IMR-90 (cell line): ENCODE data around the gene EGLN1. TPM values are rescaled to one million over a fixed set of nuclear protein-coding genes. Genes with fewer than 3 reads are reported as not detected.

Experiments used
- ATAC-seq: fragments of 200-7000 bp; cut with Tn5 transposase; 2 replicates; pipeline ENCODE4 v1.9.1; 2020; ENCODE audit warnings: low read depth, mild to moderate bottlenecking, moderate library complexity
- BruUV-seq: library from RNA; stranded (reverse); fragments of 400-500 nt; replicated peaks from 2 replicates; lab custom pipeline; 2021; lab: Mats Ljungman, UMichigan
- CTCF ChIA-PET: fragments of 300-600 bp; formaldehyde crosslinking; extraction: SDS; loops from one replicate; lab custom pipeline; 2021; ENCODE audit warnings: antibody characterized with exemption; lab: Yijun Ruan, JAX
- POLR2A ChIA-PET: fragments of 300-600 bp; sonication (Branson Sonifier 250); formaldehyde crosslinking; loops from one replicate; lab custom pipeline; 2022; ENCODE audit warnings: antibody characterized with exemption; ENCODE audit not compliant: unreplicated experiment; lab: Charles Lee
- DNase-seq: peaks from one replicate; pipeline ENCODE4 v3.0.0; 2013
- H2AFZ ChIP-seq: replicated peaks from 2 replicates; pipeline ENCODE3; 2013; ENCODE audit warnings: low read length, mild to moderate bottlenecking; ENCODE audit not compliant: poor library complexity
- H2AK5ac ChIP-seq: 2 replicates; pipeline ENCODE4 v1.6.1; 2013; ENCODE audit warnings: low read depth, low read length, inconsistent platforms
- H2AK9ac ChIP-seq: replicated peaks from 2 replicates; pipeline ENCODE3; 2013; ENCODE audit warnings: mild to moderate bottlenecking, low read depth, low read length, moderate library complexity; ENCODE audit not compliant: poor library complexity
- H2BK120ac ChIP-seq: 2 replicates; pipeline ENCODE4 v1.6.1; 2013; ENCODE audit warnings: low read depth, low read length, inconsistent platforms
- H2BK15ac ChIP-seq: 3 replicates; pipeline ENCODE4 v1.6.1; 2013; ENCODE audit warnings: low read depth, low read length, inconsistent platforms
- H2BK20ac ChIP-seq: 2 replicates; pipeline ENCODE4 v1.6.1; 2013; ENCODE audit warnings: low read depth, mild to moderate bottlenecking, inconsistent platforms, low read length, moderate library complexity
- H2BK5ac ChIP-seq: 2 replicates; pipeline ENCODE4 v1.6.1; 2013; ENCODE audit warnings: mild to moderate bottlenecking, low read depth, low read length, inconsistent platforms; ENCODE audit not compliant: poor library complexity, severe bottlenecking
- H3K14ac ChIP-seq: replicated peaks from 2 replicates; pipeline ENCODE4 v1.6.1; 2013; ENCODE audit warnings: low read depth, low read length, inconsistent platforms
- H3K18ac ChIP-seq: 2 replicates; pipeline ENCODE4 v1.6.1; 2013; ENCODE audit warnings: low read depth, low read length, control low read depth
- H3K23ac ChIP-seq: 2 replicates; pipeline ENCODE4 v1.6.1; 2013; ENCODE audit warnings: low read depth, low read length, inconsistent platforms
- H3K27ac ChIP-seq: 2 replicates; pipeline ENCODE4 v1.5.1; 2013; ENCODE audit warnings: mild to moderate bottlenecking, control low read depth, low read length; ENCODE audit not compliant: insufficient read depth
- H3K27me3 ChIP-seq: 2 replicates; pipeline ENCODE4 v1.6.1; 2013; ENCODE audit warnings: low read length; ENCODE audit not compliant: control insufficient read depth, insufficient read depth
- H3K36me3 ChIP-seq: 2 replicates; pipeline ENCODE4 v1.6.1; 2013; ENCODE audit warnings: low read length, mixed read lengths; ENCODE audit not compliant: control insufficient read depth, insufficient read depth
- H3K4ac ChIP-seq: 2 replicates; pipeline ENCODE4 v1.6.1; 2013; ENCODE audit warnings: low read depth, low read length, inconsistent platforms
- H3K4me1 ChIP-seq: 2 replicates; pipeline ENCODE4 v1.6.1; 2013; ENCODE audit warnings: low read length, mixed read lengths; ENCODE audit not compliant: control insufficient read depth, insufficient read depth
- H3K4me2 ChIP-seq: 2 replicates; pipeline ENCODE4 v1.6.1; 2013; ENCODE audit warnings: low read depth, mild to moderate bottlenecking, control low read depth, low read length, moderate library complexity
- H3K4me3 ChIP-seq: 2 replicates; pipeline ENCODE4 v1.5.1; 2013; ENCODE audit warnings: low read depth, mild to moderate bottlenecking, control low read depth, low read length, moderate library complexity; ENCODE audit not compliant: insufficient read depth
- H3K56ac ChIP-seq: 2 replicates; pipeline ENCODE4 v1.6.1; 2013; ENCODE audit warnings: low read length, inconsistent platforms; ENCODE audit not compliant: insufficient read depth; ENCODE audit errors: extremely low read depth
- H3K79me1 ChIP-seq, 2 experiments: 2 replicates each; pipeline ENCODE4 v1.6.1; 2013; ENCODE audit warnings: low read length in 2 of 2, inconsistent platforms in 1 of 2, low read depth in 1 of 2
- H3K9ac ChIP-seq: 2 replicates; pipeline ENCODE4 v1.6.1; 2013; ENCODE audit warnings: low read depth, low read length, control low read depth
- H3K9me1 ChIP-seq: 2 replicates; pipeline ENCODE4 v1.6.1; 2013; ENCODE audit warnings: low read length, inconsistent platforms; ENCODE audit not compliant: insufficient read depth
- H3K9me3 ChIP-seq: 2 replicates; pipeline ENCODE4 v1.6.1; 2013; ENCODE audit warnings: low read length; ENCODE audit not compliant: control insufficient read depth, insufficient read depth
- H4K20me1 ChIP-seq: 2 replicates; pipeline ENCODE4 v1.6.1; 2013; ENCODE audit warnings: low read length, inconsistent platforms; ENCODE audit not compliant: insufficient read depth
- H4K5ac ChIP-seq: 2 replicates; pipeline ENCODE4 v1.6.1; 2013; ENCODE audit warnings: mild to moderate bottlenecking, low read depth, low read length, control low read depth
- H4K8ac ChIP-seq, 2 experiments: 2 replicates each; pipeline ENCODE4 v1.6.1; 2013; ENCODE audit warnings: low read depth in 2 of 2, low read length in 2 of 2, control low read depth in 1 of 2, inconsistent platforms in 1 of 2
- H4K91ac ChIP-seq: 2 replicates; pipeline ENCODE4 v1.6.1; 2013; ENCODE audit warnings: low read depth, low read length, inconsistent platforms; ENCODE audit not compliant: insufficient read depth
- FOS ChIP-seq: fragments of 150-350 bp; IDR thresholded peaks from 2 replicates; pipeline ENCODE4 v1.6.1; 2016; ENCODE audit warnings: low read depth, low read length
- MXI1 ChIP-seq: IDR thresholded peaks from 2 replicates; pipeline ENCODE4 v1.6.1; 2012; ENCODE audit warnings: low read depth, mild to moderate bottlenecking, low read length, moderate library complexity, borderline replicate concordance
- RAD21 ChIP-seq: IDR thresholded peaks from 2 replicates; pipeline ENCODE4 v1.6.1; 2012; ENCODE audit warnings: low read length, improper control_type of control experiment
- RCOR1 ChIP-seq: IDR thresholded peaks from 2 replicates; pipeline ENCODE4 v1.6.1; 2012; ENCODE audit warnings: mild to moderate bottlenecking, low read length, improper control_type of control experiment; ENCODE audit not compliant: insufficient replicate concordance
- WGBS, 2 experiments: methylation state at CpG; one replicate each; pipeline versions ENCODE4 v1.1.5 to v1.1.7; 2013; ENCODE audit warnings: missing lambda C conversion rate in 2 of 2; ENCODE audit not compliant: insufficient read length in 1 of 2; ENCODE audit errors: extremely low coverage in 2 of 2; 5-methylcytosine and 5-hydroxymethylcytosine counted together
- dilution Hi-C: fragments of 300-500 bp; cut with HindIII; formaldehyde crosslinking; loops from one replicate; pipeline ENCODE4 v1.14.3; 2018; ENCODE audit warnings: low sequenced_read_pairs; ENCODE audit not compliant: unreplicated experiment
- in situ Hi-C: fragments of 300-500 bp; cut with MboI; formaldehyde crosslinking; loops from 3 replicates; pipeline ENCODE4 v1.14.3; 2019; ENCODE audit warnings: low sequenced_read_pairs, inconsistent platforms, mixed read lengths
- intact Hi-C: fragments of 100-400 bp; cut with micrococcal nuclease; formaldehyde crosslinking; loops from 2 replicates; pipeline ENCODE4 v1.10.0; 2022
- polyA plus RNA-seq, 3 experiments: library from polyadenylated mRNA; depleted of rRNA; stranded (reverse); fragments of >200 nt; gene quantifications; 2 replicates each; pipeline ENCODE4 v1.2.3, GENCODE V29; 2012; ENCODE audit warnings: low replicate concordance in 1 of 3
- total RNA-seq: library from RNA; depleted of rRNA; stranded (reverse); fragments of >200 nt; gene quantifications from 2 replicates; pipeline ENCODE4 v1.2.3, GENCODE V29; 2012
- TF ChIP-seq, protein P1 (sequence below): conservative IDR thresholded peaks from 2 replicates; pipeline ENCODE4 v1.5.1; 2012; ENCODE audit warnings: mild to moderate bottlenecking, low read depth, low read length, improper control_type of control experiment
- TF ChIP-seq, protein P2 (sequence below): fragments of 150-350 bp; IDR thresholded peaks from 2 replicates; pipeline ENCODE4 v1.6.1; 2016; ENCODE audit warnings: low read depth, mild to moderate bottlenecking, low read length, moderate library complexity, borderline replicate concordance

The EGLN1 gene
- total and polyA plus RNA-seq, 2 of the 4 experiments (the other 2 are of a cell fraction), result 25.7 to 26.9 TPM

DNA sequence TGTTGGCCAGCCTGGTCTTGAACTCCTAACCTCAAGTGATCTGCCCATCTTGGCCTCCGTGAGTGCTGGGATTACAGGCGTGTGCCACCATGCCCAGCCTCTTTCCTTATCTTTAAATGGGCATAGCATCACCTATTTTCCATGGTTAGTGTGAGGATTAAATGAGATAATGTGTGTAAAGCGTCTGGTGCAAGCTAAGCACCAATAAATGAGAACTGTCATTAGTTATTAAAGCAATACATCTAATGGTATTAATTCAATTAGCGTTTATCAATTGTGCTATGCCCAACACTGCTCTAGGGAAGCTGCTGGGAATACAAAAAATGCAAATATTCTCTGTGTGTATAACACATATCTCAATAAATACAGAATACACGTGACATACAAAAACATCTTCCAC is 94.5 kb downstream of the EGLN1 start:
- H4K91ac ChIP-seq, result no peak overlapping the region
- ChIA-PET POLR2A (no interaction called here), CTCF (no interaction called here)
- intact Hi-C loops (no loop called here), dilution Hi-C loops (no loop called here), in situ Hi-C loops (no loop called here)
- H3K4me2 ChIP-seq, result no peak overlapping the region
- H3K23ac ChIP-seq, result no peak overlapping the region
- no peak for DNase-seq
- H2AK9ac ChIP-seq, result no peak overlapping the region
- no peaks in the 10 kb centered on the region for H3K27me3 ChIP-seq
- no peak overlapping the region for H2BK15ac ChIP-seq
- no peak overlapping the region for H3K9ac ChIP-seq
- no peak overlapping the region for H4K8ac ChIP-seq
- no peak overlapping the region for H3K14ac ChIP-seq
- no CpG with 5 or more reads among the region's 5 CpGs for WGBS, 2 experiments
- no peaks in the 10 kb centered on the region for H3K9me3 ChIP-seq
- H3K4ac ChIP-seq, result no peak overlapping the region
- no peak overlapping the region for H2AFZ ChIP-seq
- no peak overlapping the region for H2BK5ac ChIP-seq
- no peak overlapping the region for H3K4me3 ChIP-seq
- H3K9me1 ChIP-seq, result no peaks in the 10 kb centered on the region
- no peak overlapping the region for H3K18ac ChIP-seq
- no peak overlapping the region for H2BK20ac ChIP-seq
- TF ChIP-seq, protein P1, sequence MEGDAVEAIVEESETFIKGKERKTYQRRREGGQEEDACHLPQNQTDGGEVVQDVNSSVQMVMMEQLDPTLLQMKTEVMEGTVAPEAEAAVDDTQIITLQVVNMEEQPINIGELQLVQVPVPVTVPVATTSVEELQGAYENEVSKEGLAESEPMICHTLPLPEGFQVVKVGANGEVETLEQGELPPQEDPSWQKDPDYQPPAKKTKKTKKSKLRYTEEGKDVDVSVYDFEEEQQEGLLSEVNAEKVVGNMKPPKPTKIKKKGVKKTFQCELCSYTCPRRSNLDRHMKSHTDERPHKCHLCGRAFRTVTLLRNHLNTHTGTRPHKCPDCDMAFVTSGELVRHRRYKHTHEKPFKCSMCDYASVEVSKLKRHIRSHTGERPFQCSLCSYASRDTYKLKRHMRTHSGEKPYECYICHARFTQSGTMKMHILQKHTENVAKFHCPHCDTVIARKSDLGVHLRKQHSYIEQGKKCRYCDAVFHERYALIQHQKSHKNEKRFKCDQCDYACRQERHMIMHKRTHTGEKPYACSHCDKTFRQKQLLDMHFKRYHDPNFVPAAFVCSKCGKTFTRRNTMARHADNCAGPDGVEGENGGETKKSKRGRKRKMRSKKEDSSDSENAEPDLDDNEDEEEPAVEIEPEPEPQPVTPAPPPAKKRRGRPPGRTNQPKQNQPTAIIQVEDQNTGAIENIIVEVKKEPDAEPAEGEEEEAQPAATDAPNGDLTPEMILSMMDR, result no peak
- TF ChIP-seq FOS (no peak), MXI1 (no peak), RCOR1 (no peak), RAD21 (no peak)
- TF ChIP-seq, protein P2, sequence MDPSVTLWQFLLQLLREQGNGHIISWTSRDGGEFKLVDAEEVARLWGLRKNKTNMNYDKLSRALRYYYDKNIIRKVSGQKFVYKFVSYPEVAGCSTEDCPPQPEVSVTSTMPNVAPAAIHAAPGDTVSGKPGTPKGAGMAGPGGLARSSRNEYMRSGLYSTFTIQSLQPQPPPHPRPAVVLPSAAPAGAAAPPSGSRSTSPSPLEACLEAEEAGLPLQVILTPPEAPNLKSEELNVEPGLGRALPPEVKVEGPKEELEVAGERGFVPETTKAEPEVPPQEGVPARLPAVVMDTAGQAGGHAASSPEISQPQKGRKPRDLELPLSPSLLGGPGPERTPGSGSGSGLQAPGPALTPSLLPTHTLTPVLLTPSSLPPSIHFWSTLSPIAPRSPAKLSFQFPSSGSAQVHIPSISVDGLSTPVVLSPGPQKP, result no peak
- H2AK5ac ChIP-seq, result no peak overlapping the region
- ATAC-seq, result no peak
- H4K5ac ChIP-seq, result no peak overlapping the region
- H3K79me1 ChIP-seq, result peaks cover 4 to 7% of the 10 kb centered on the region in 2 experiments; a peak in 2 of 4 replicates
- no peak overlapping the region for H3K56ac ChIP-seq
- H2BK120ac ChIP-seq, result no peak overlapping the region
- H3K4me1 ChIP-seq, result no peaks in the 10 kb centered on the region
- H3K36me3 ChIP-seq, result no peaks in the 10 kb centered on the region
- peaks cover 4% of the 10 kb centered on the region; the same call in 1 of the 2 replicates for H4K20me1 ChIP-seq
- BruUV-seq, result no TSS peak
- no peak overlapping the region for H3K27ac ChIP-seq
